ENCODE measurements around the gene POU2AF2.
"Not testable (repeated sequence)": the region's sequence is repeated elsewhere in the genome, so short reads cannot be mapped to it uniquely, and the experiment has no call there.

POU2AF2 gene

GRCh38 chr11:111302298-111302697, 56.8 kb downstream of the POU2AF2 start:
- DNase-seq (ENCODE audit: low spot score), result no peak

- DNase-seq (ENCODE audit: low spot score), result no peak
Measured at GRCh38 chr11:111303461-111303860, 57.9 kb downstream of the POU2AF2 start.

GRCh38 chr11:111305162-111305802, 59.8 kb downstream of the POU2AF2 start:
- DNase-seq (ENCODE audit: low spot score), result no peak

- DNase-seq (ENCODE audit: low spot score), result no peak
Measured at GRCh38 chr11:111305876-111306275, 60.4 kb downstream of the POU2AF2 start.

- no peak for DNase-seq (ENCODE audit: low spot score)
Measured at GRCh38 chr11:111306321-111306720, 60.8 kb downstream of the POU2AF2 start.

- DNase-seq (ENCODE audit: low spot score), result no peak
Measured at GRCh38 chr11:111307472-111308108, 62.1 kb downstream of the POU2AF2 start.

- no peak for DNase-seq (ENCODE audit: low spot score)
Measured at GRCh38 chr11:111308140-111308539, 62.6 kb downstream of the POU2AF2 start.

GRCh38 chr11:111309215-111309915, 63.8 kb downstream of the POU2AF2 start:
- DNase-seq (ENCODE audit: low spot score), result no peak

GRCh38 chr11:111310088-111310487, 64.6 kb downstream of the POU2AF2 start:
- DNase-seq (ENCODE audit: low spot score), result no peak

- no peak for DNase-seq (ENCODE audit: low spot score)
Measured at GRCh38 chr11:111310723-111311122, 65.2 kb downstream of the POU2AF2 start.

GRCh38 chr11:111312076-111312475, 66.6 kb downstream of the POU2AF2 start:
- DNase-seq (ENCODE audit: low spot score), result no peak

- DNase-seq (ENCODE audit: low spot score), result no peak
Measured at GRCh38 chr11:111319296-111319695, 73.8 kb downstream of the POU2AF2 start.

GRCh38 chr11:111320199-111320598, 74.7 kb downstream of the POU2AF2 start:
- not testable (repeated sequence) for DNase-seq (ENCODE audit: low spot score)

GRCh38 chr11:111320728-111321568, 75.4 kb downstream of the POU2AF2 start:
- DNase-seq (ENCODE audit: low spot score), result no peak

GRCh38 chr11:111322534-111322933, 77.0 kb downstream of the POU2AF2 start:
- DNase-seq (ENCODE audit: low spot score), result no peak

- DNase-seq (ENCODE audit: low spot score), result no peak
Measured at GRCh38 chr11:111324277-111324720, 78.8 kb downstream of the POU2AF2 start.

- DNase-seq (ENCODE audit: low spot score), result no peak
Measured at GRCh38 chr11:111325259-111325658, 79.7 kb downstream of the POU2AF2 start.

GRCh38 chr11:111326824-111327223, 81.3 kb downstream of the POU2AF2 start:
- no peak for DNase-seq (ENCODE audit: low spot score)

- no peak for DNase-seq (ENCODE audit: low spot score)
Measured at GRCh38 chr11:111327908-111328624, 82.5 kb downstream of the POU2AF2 start.

GRCh38 chr11:111329306-111330204, 84.0 kb downstream of the POU2AF2 start:
- no peak for DNase-seq (ENCODE audit: low spot score)

Measured in GM03348 (cell line).